Measurements from ENCODE around the gene ATP9B. TPM values are rescaled to one million over a fixed set of nuclear protein-coding genes. Genes with fewer than 3 reads are reported as not detected.

ATP9B gene
- total RNA-seq, 1 experiment from 2014 or later: 17.8 TPM

GRCh38 chr18:79167526-79168190 is 98.5 kb downstream of the ATP9B start:
- no peak overlapping the region for H3K4me2 ChIP-seq (ENCODE audit: low read length)
- no peaks in the 10 kb centered on the region for H3K27me3 ChIP-seq (ENCODE audit: insufficient read depth, low read length)
- no peaks in the 10 kb centered on the region for H3K79me2 ChIP-seq (ENCODE audit: insufficient read depth, low read length)
- ATAC-seq (no peak), DNase-seq (ENCODE audit: low read depth, low spot score) (no peak)
- no peak overlapping the region for H2AFZ ChIP-seq (ENCODE audit: low read depth, low read length, poor library complexity, severe bottlenecking)
- no peak overlapping the region for H3K4me3 ChIP-seq (replicated peaks in 1 of 2; ENCODE audit: low read depth in 1 of 2, low read length in 2 of 2)
- no peaks in the 10 kb centered on the region for H3K9me3 ChIP-seq (ENCODE audit: control insufficient read depth in 1 of 2, insufficient read depth in 1 of 2, low read depth in 1 of 2, low read length in 2 of 2)
- intact Hi-C loops (cut with micrococcal nuclease): no loop called here
- POLR2A ChIA-PET: no interaction called here
- H3K4me1 ChIP-seq (ENCODE audit: control insufficient read depth in 1 of 2, insufficient read depth in 2 of 2, low read length in 2 of 2): no peaks in the 10 kb centered on the region
- no peak overlapping the region for H3K9ac ChIP-seq (ENCODE audit: low read length)
- BruUV-seq (replicated peaks): no TSS peak
- CTCF ChIA-PET: no interaction called here
- no peaks in the 10 kb centered on the region for H3K9me2 ChIP-seq (ENCODE audit: insufficient read depth)
- no peak overlapping the region for H3K27ac ChIP-seq (ENCODE audit: low read depth, low read length)
- no peaks in the 10 kb centered on the region for H3K36me3 ChIP-seq (ENCODE audit: control insufficient read depth in 1 of 2, insufficient read depth in 2 of 2, low read length in 2 of 2)
- H4K20me1 ChIP-seq (ENCODE audit: insufficient read depth): no peaks in the 10 kb centered on the region
- RAD21 ChIA-PET (ENCODE audit: low non-redundant PET in 1 of 2, low total read pairs in 2 of 2, uncharacterized antibody in 2 of 2, unreplicated experiment in 2 of 2): no interaction called here
- TF ChIP-seq ZNF274 (IDR thresholded peaks at IDR 0.05; ENCODE audit: low read depth, low read length): no peak
- TF ChIP-seq SRF (IDR thresholded peaks at IDR 0.05; ENCODE audit: low read depth): no peak
- no peak for TF ChIP-seq SP1 (IDR thresholded peaks at IDR 0.05; ENCODE audit: low read depth)
- no peak for TF ChIP-seq REST (IDR thresholded peaks at IDR 0.05; ENCODE audit: low read depth)
- TF ChIP-seq CTCF (IDR thresholded peaks at IDR 0.05 in 2 of 3, conservative IDR thresholded peaks at IDR 0.05 in 1 of 3; ENCODE audit: borderline replicate concordance in 1 of 3, insufficient read depth in 1 of 3, low read depth in 2 of 3, low read length in 2 of 3): no peak
- TF ChIP-seq ZFX (IDR thresholded peaks at IDR 0.05): no peak
- no peak for TF ChIP-seq RAD21 (IDR thresholded peaks at IDR 0.05; ENCODE audit: low read depth)
- TF ChIP-seq, protein P1, sequence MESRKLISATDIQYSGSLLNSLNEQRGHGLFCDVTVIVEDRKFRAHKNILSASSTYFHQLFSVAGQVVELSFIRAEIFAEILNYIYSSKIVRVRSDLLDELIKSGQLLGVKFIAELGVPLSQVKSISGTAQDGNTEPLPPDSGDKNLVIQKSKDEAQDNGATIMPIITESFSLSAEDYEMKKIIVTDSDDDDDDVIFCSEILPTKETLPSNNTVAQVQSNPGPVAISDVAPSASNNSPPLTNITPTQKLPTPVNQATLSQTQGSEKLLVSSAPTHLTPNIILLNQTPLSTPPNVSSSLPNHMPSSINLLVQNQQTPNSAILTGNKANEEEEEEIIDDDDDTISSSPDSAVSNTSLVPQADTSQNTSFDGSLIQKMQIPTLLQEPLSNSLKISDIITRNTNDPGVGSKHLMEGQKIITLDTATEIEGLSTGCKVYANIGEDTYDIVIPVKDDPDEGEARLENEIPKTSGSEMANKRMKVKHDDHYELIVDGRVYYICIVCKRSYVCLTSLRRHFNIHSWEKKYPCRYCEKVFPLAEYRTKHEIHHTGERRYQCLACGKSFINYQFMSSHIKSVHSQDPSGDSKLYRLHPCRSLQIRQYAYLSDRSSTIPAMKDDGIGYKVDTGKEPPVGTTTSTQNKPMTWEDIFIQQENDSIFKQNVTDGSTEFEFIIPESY (IDR thresholded peaks at IDR 0.05; ENCODE audit: extremely low read depth, insufficient replicate concordance, low read length): no peak
- no peak for TF ChIP-seq EZH2phosphoT487 (IDR thresholded peaks at IDR 0.05; ENCODE audit: borderline replicate concordance)

Data from HCT116 (cell line).